Islet precursor cell (in vitro differentiated cells): ENCODE results near the gene GTF3A.
"Not testable (repeated sequence)": the region's sequence is repeated elsewhere in the genome, so short reads cannot be mapped to it uniquely, and the experiment has no call there.

Experiments
- DNase-seq: peaks from one replicate; pipeline ENCODE4 v3.0.0-alpha.2; 2018

Gene GTF3A

GRCh38 chr13:27424246-27425157 is at the start of gene GTF3A:
Gene GTF3A (plus strand): TSS chr13:27424619.
- DNase-seq = peak; percentile 92

GRCh38 chr13:27374650-27375049 is 49.8 kb upstream of the GTF3A start:
- peak; percentile 82 for DNase-seq

GRCh38 chr13:27375686-27376326 is 48.6 kb upstream of the GTF3A start:
- peak; percentile 78 for DNase-seq

- no peak for DNase-seq
Measured at GRCh38 chr13:27379126-27379525, 45.3 kb upstream of the GTF3A start.

- DNase-seq = peak; percentile 97
Measured at GRCh38 chr13:27379694-27380641, 44.5 kb upstream of the GTF3A start.

GRCh38 chr13:27381601-27382000 is 42.8 kb upstream of the GTF3A start:
- DNase-seq = peak; percentile 86

GRCh38 chr13:27383104-27383921 is 41.1 kb upstream of the GTF3A start:
- DNase-seq = peak; percentile 75

GRCh38 chr13:27384285-27384684 is 40.1 kb upstream of the GTF3A start:
- DNase-seq = no peak

- peak; percentile 86 for DNase-seq
Measured at GRCh38 chr13:27388241-27388640, 36.2 kb upstream of the GTF3A start.

GRCh38 chr13:27389891-27390290 is 34.5 kb upstream of the GTF3A start:
- DNase-seq = no peak

GRCh38 chr13:27391471-27391870 is 32.9 kb upstream of the GTF3A start:
- DNase-seq = no peak

GRCh38 chr13:27393101-27393500 is 31.3 kb upstream of the GTF3A start:
- no peak for DNase-seq

GRCh38 chr13:27395007-27395510 is 29.4 kb upstream of the GTF3A start:
- no peak for DNase-seq

GRCh38 chr13:27396252-27396846 is 28.1 kb upstream of the GTF3A start:
- DNase-seq = no peak

GRCh38 chr13:27398360-27398759 is 26.1 kb upstream of the GTF3A start:
- DNase-seq = no peak

GRCh38 chr13:27400405-27400804 is 24.0 kb upstream of the GTF3A start:
- DNase-seq = not testable (repeated sequence)

GRCh38 chr13:27401210-27401609 is 23.2 kb upstream of the GTF3A start:
- DNase-seq = peak; percentile 78

- DNase-seq = peak; percentile 80
Measured at GRCh38 chr13:27403203-27403678, 21.2 kb upstream of the GTF3A start.

GRCh38 chr13:27403727-27404385 is 20.6 kb upstream of the GTF3A start:
- DNase-seq = peak; percentile 68

GRCh38 chr13:27404680-27405079 is 19.7 kb upstream of the GTF3A start:
- no peak for DNase-seq
